LNCAP (cell line): ENCODE results near the gene OR2T2.
"Not testable (repeated sequence)": the region's sequence is repeated elsewhere in the genome, so short reads cannot be mapped to it uniquely, and the experiment has no call there.

ENCODE experiments used
- TF ChIP-seq, protein P1 (sequence below): fragments of 450-650 bp; IDR thresholded peaks from 2 replicates; pipeline ENCODE4 v1.5.1; 2017; ENCODE audit warnings: mild to moderate bottlenecking

OR2T2 gene

DNA sequence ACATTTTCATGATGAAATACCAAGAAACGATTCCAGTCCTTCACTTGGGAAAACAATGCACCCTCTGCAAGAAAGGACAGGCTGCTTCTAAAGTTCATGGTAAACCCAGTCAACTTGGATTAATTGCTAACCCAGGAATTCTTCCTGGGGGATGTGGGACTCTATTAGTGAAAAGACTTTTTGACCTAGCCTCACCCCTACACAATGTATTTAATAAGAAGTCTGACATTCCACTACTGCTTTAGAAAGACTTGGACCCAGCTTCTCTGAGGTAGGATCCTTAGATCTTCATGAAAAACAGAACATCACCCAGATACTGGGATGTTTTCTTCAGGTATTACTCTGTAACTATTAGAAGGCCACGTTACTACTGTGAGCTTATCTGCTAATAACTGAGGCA lies at the start of gene OR2T2:
Gene OR2T2, plus strand, starts transcription at position 239 of the 400 bp plus-strand sequence. CDS start 7,161 bp downstream, outside the sequence.
- TF ChIP-seq, protein P1, sequence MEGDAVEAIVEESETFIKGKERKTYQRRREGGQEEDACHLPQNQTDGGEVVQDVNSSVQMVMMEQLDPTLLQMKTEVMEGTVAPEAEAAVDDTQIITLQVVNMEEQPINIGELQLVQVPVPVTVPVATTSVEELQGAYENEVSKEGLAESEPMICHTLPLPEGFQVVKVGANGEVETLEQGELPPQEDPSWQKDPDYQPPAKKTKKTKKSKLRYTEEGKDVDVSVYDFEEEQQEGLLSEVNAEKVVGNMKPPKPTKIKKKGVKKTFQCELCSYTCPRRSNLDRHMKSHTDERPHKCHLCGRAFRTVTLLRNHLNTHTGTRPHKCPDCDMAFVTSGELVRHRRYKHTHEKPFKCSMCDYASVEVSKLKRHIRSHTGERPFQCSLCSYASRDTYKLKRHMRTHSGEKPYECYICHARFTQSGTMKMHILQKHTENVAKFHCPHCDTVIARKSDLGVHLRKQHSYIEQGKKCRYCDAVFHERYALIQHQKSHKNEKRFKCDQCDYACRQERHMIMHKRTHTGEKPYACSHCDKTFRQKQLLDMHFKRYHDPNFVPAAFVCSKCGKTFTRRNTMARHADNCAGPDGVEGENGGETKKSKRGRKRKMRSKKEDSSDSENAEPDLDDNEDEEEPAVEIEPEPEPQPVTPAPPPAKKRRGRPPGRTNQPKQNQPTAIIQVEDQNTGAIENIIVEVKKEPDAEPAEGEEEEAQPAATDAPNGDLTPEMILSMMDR: not testable (repeated sequence)

DNA sequence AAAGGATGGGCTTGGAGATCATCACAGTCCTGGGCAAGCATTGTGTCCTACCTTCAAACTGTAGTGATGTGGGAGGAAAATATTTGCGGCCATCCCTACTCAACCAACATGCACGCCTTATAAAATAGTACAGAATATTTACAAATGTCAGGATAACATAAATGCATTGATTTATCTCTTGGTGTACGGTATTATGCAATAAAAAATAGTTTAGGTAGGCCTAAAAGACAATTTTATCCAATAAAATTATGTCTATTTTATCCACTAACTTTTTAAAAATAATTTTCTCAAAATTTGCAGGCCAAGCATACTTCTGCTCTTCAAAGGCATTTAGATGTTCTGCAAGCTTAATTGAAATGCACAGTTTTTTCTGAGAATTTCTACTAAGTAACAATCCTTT lies 42.7 kb upstream of the OR2T2 start, which contains the start of gene OR2T1:
Gene OR2T1, plus strand, starts transcription at position 301 of the 400 bp plus-strand sequence. CDS start 3,100 bp downstream, outside the sequence.
- TF ChIP-seq, protein P1: no peak

- TF ChIP-seq, protein P1: no peak
Measured at GRCh38 chr1:248404024-248404423, 41.4 kb upstream of the OR2T2 start.

GRCh38 chr1:248406721-248407692 lies 38.4 kb upstream of the OR2T2 start:
- TF ChIP-seq, protein P1: no peak

DNA sequence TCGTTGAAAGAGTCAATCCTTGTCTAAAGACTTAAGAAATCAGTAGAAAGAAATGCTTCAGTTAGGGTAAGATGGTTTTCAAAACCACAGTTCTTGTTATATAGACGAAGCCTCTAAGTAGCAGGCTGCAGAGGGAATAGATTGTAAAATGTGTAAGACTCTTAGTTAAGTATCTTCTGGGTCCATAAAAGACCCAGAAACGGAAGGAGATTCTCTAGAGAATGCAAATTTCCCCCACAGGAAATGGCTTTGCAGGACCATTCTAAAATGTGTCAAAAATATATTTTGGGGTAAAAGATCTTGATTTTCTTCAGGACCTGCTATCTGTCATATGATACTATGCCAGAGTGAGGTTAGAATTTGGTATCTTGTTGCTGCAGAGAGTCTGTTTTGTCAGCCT lies 29.2 kb upstream of the OR2T2 start:
- TF ChIP-seq, protein P1: no peak

GRCh38 chr1:248417854-248418253 lies 27.6 kb upstream of the OR2T2 start:
- TF ChIP-seq, protein P1: no peak

GRCh38 chr1:248421384-248421783 lies 24.1 kb upstream of the OR2T2 start:
- TF ChIP-seq, protein P1: no peak
